LNCaP clone FGC (cell line): ENCODE results near the gene TP53I11.

Experiments
- DNase-seq: peaks from one replicate; pipeline ENCODE4 v3.0.0-alpha.2; 2011; ENCODE audit warnings: low read depth
- H3K4me3 ChIP-seq: 2 replicates; pipeline ENCODE4 v1.5.1; 2011; ENCODE audit warnings: mild to moderate bottlenecking, low read depth, low read length, control low read depth
- CTCF ChIP-seq: IDR thresholded peaks from 2 replicates; pipeline ENCODE4 v1.5.1; 2012; ENCODE audit warnings: mild to moderate bottlenecking; ENCODE audit not compliant: control insufficient read depth, insufficient read depth; ENCODE audit errors: extremely low read depth

Gene TP53I11

GRCh38 chr11:44885919-44886789, 64.5 kb downstream of the TP53I11 start:
- H3K4me3 ChIP-seq = no peak overlapping the region
- DNase-seq = no peak
- no peak for TF ChIP-seq CTCF

- no peak for DNase-seq
- TF ChIP-seq CTCF = no peak
- no peak overlapping the region for H3K4me3 ChIP-seq
These were observed 65.4 kb downstream of the TP53I11 start for GRCh38 chr11:44885065-44885810.

- no peak for TF ChIP-seq CTCF
- no peak for DNase-seq
These were observed 66.6 kb downstream of the TP53I11 start for GRCh38 chr11:44884056-44884455.

GRCh38 chr11:44883277-44883676, 67.4 kb downstream of the TP53I11 start:
- TF ChIP-seq CTCF = no peak
- no peak for DNase-seq
- H3K4me3 ChIP-seq = no peak overlapping the region

More at GRCh38 chr11:44884056-44884455, 66.6 kb downstream of the TP53I11 start:
- H3K4me3 ChIP-seq = no peak overlapping the region
